ENCODE results near the gene MLF2. TPM values are rescaled to one million over a fixed set of nuclear protein-coding genes. Genes with fewer than 3 reads are reported as not detected.

Gene MLF2
- polyA plus RNA-seq, 1 experiment: 345 TPM

GRCh38 chr12:6703631-6704030 lies 49.3 kb downstream of the MLF2 start:
- DNase-seq (ENCODE audit: low read depth): no peak

GRCh38 chr12:6701078-6701768 lies 51.7 kb downstream of the MLF2 start:
- ChIA-PET CTCF (no interaction called here), POLR2A (no interaction called here)
- no peak for TF ChIP-seq CTCF (IDR thresholded peaks at IDR 0.05; ENCODE audit: insufficient read depth, low read depth, low read length)
- Histone ChIP-seq H3K27me3 (ENCODE audit: control insufficient read depth, insufficient read depth, low read length) (peaks cover 7% of the 10 kb centered on the region; the same call in 1 of the 2 replicates), H3K4me3 (ENCODE audit: low read depth, low read length) (peak overlapping the region; percentile 64), H3K36me3 (ENCODE audit: control insufficient read depth, insufficient read depth, low read length) (no peaks in the 10 kb centered on the region)
- no peak for DNase-seq (ENCODE audit: low read depth)

More at GRCh38 chr12:6703631-6704030, 49.3 kb downstream of the MLF2 start:
- no peak for TF ChIP-seq CTCF (IDR thresholded peaks at IDR 0.05; ENCODE audit: insufficient read depth, low read depth, low read length)
- Histone ChIP-seq H3K36me3 (ENCODE audit: control insufficient read depth, insufficient read depth, low read length) (no peaks in the 10 kb centered on the region), H3K27me3 (ENCODE audit: control insufficient read depth, insufficient read depth, low read length) (peaks cover 7% of the 10 kb centered on the region; the same call in 1 of the 2 replicates), H3K4me3 (ENCODE audit: low read depth, low read length) (no peak overlapping the region)
- POLR2A ChIA-PET: no interaction called here
- CTCF ChIA-PET: interaction anchor here (1.1 kb wide), 1 partner anchor 20 kb away, joined by 3 read pairs; the partner anchor contains the start of gene COPS7A

- POLR2A ChIA-PET: no interaction called here
- H3K27me3 ChIP-seq (ENCODE audit: control insufficient read depth, insufficient read depth, low read length): peaks cover 7% of the 10 kb centered on the region; the same call in 1 of the 2 replicates
- no peaks in the 10 kb centered on the region for H3K36me3 ChIP-seq (ENCODE audit: control insufficient read depth, insufficient read depth, low read length)
- peak within 1 kb of the TSS; percentile 64 for H3K4me3 ChIP-seq (ENCODE audit: low read depth, low read length)
- CTCF ChIA-PET: no interaction called here
- no peak for TF ChIP-seq CTCF (IDR thresholded peaks at IDR 0.05; ENCODE audit: insufficient read depth, low read depth, low read length)
- no peak for DNase-seq (ENCODE audit: low read depth)
These were observed 52.3 kb downstream of the MLF2 start, which contains the start of gene PIANP for GRCh38 chr12:6700646-6701051. TSS of gene PIANP (minus strand) at chr12:6700815. CDS start at chr12:6698061, 2,754 bp downstream.

- ChIA-PET POLR2A (interaction anchor here (1.0 kb wide), 1 partner anchor 10 kb away, joined by 5 read pairs; no protein-coding TSS in a partner anchor), CTCF (interaction anchor here (1.2 to 2.8 kb wide), 4 partner anchors 11 to 85 kb away, joined by 5 to 11 read pairs (median 6); partner anchors contain the start of gene ZNF384)
- TF ChIP-seq CTCF (IDR thresholded peaks at IDR 0.05; ENCODE audit: insufficient read depth, low read depth, low read length): no peak
- Histone ChIP-seq H3K4me3 (ENCODE audit: low read depth, low read length) (peak overlapping the region; percentile 64), H3K27me3 (ENCODE audit: control insufficient read depth, insufficient read depth, low read length) (peaks cover 7% of the 10 kb centered on the region; the same call in 1 of the 2 replicates), H3K36me3 (ENCODE audit: control insufficient read depth, insufficient read depth, low read length) (no peaks in the 10 kb centered on the region)
- no peak for DNase-seq (ENCODE audit: low read depth)
These were observed 52.8 kb downstream of the MLF2 start for GRCh38 chr12:6699989-6700645.

All from BJ (cell line).